ENCODE data around the gene PPP6R2. TPM values are rescaled to one million over a fixed set of nuclear protein-coding genes. Genes with fewer than 3 reads are reported as not detected.

The PPP6R2 gene
- total and polyA plus RNA-seq, 2 of the 4 experiments (the other 2 are of a cell fraction) = 49.2 to 51.6 TPM

DNA sequence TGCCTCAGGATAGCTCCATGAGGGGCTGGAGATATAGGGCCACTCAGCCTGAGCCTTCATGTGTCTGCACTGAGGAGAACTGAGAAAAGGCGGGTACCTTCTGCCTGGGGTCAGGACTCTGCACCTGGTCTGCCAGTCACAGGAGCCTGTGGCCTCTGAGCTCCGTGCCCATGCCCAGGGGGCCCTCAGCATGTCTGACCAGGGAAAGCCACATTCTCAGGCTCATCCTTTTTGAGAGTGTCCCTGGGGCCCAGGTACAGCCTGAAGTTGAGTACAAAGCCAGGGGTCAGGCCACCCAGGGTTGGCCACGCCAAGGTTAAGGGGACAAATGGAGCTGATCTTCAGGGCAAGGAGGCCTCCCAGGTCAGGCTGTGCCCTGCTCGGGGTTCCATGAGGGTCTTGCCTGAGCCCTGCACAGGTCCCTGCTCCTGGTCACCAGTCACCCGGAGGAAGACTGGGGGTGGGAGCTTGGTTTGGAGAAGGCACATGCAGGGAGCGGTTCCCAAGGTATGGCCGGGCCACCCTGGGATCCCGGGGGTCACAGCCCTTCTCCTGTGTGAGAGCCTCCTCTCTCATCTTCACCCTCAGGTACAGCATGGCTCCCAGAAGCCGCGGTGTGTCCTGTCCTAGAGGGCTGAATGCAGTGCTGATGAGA lies 22.3 kb upstream of the PPP6R2 start:
- H3K23ac ChIP-seq (ENCODE audit: low read depth, low read length) = no peak overlapping the region
- H3K4ac ChIP-seq (ENCODE audit: low read depth, low read length) = no peak overlapping the region
- POLR2A ChIA-PET (ENCODE audit: unreplicated experiment) = interaction anchor here (1.0 kb wide), 1 partner anchor 12 kb away, joined by 4 read pairs; no protein-coding TSS in a partner anchor
- H2AK9ac ChIP-seq (replicated peaks; ENCODE audit: low read depth, low read length, poor library complexity) = no peak overlapping the region
- H3K4me3 ChIP-seq (ENCODE audit: insufficient read depth, low read depth, low read length) = no peak overlapping the region
- H2BK15ac ChIP-seq (ENCODE audit: low read depth, low read length) = no peak overlapping the region
- no peaks in the 10 kb centered on the region for H4K20me1 ChIP-seq (ENCODE audit: insufficient read depth, low read length)
- no peak for DNase-seq
- 56% methylated on average over 4 of the region's 10 CpGs; no CpG with 5 or more reads in 1 of the 2 experiments for WGBS, 2 experiments (ENCODE audit: extremely low coverage in 2 of 2, insufficient read length in 1 of 2)
- H3K56ac ChIP-seq (ENCODE audit: extremely low read depth, insufficient read depth, low read length) = no peak overlapping the region
- dilution Hi-C loops (cut with HindIII; ENCODE audit: low sequenced_read_pairs, unreplicated experiment) (no loop called here), in situ Hi-C loops (cut with MboI; ENCODE audit: low sequenced_read_pairs) (loop anchor here (10.0 kb wide), 1 partner anchor 46 kb away; the partner anchor contains the start of gene MAPK11), intact Hi-C loops (cut with micrococcal nuclease) (no loop called here)
- H3K27me3 ChIP-seq (ENCODE audit: control insufficient read depth, insufficient read depth, low read length) = no peaks in the 10 kb centered on the region; the same call in 1 of the 2 replicates
- H2BK120ac ChIP-seq (ENCODE audit: low read depth, low read length) = no peak overlapping the region
- TF ChIP-seq, protein P1, sequence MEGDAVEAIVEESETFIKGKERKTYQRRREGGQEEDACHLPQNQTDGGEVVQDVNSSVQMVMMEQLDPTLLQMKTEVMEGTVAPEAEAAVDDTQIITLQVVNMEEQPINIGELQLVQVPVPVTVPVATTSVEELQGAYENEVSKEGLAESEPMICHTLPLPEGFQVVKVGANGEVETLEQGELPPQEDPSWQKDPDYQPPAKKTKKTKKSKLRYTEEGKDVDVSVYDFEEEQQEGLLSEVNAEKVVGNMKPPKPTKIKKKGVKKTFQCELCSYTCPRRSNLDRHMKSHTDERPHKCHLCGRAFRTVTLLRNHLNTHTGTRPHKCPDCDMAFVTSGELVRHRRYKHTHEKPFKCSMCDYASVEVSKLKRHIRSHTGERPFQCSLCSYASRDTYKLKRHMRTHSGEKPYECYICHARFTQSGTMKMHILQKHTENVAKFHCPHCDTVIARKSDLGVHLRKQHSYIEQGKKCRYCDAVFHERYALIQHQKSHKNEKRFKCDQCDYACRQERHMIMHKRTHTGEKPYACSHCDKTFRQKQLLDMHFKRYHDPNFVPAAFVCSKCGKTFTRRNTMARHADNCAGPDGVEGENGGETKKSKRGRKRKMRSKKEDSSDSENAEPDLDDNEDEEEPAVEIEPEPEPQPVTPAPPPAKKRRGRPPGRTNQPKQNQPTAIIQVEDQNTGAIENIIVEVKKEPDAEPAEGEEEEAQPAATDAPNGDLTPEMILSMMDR (conservative IDR thresholded peaks at IDR 0.05; ENCODE audit: low read depth, low read length) = no peak
- TF ChIP-seq NFE2L2 (IDR thresholded peaks at IDR 0.05; ENCODE audit: low read depth, low read length) = no peak
- no peak for TF ChIP-seq RFX5 (IDR thresholded peaks at IDR 0.05; ENCODE audit: low read depth, low read length)
- no peak for TF ChIP-seq RCOR1 (IDR thresholded peaks at IDR 0.05; ENCODE audit: insufficient replicate concordance, low read length)
- TF ChIP-seq RAD21 (IDR thresholded peaks at IDR 0.05; ENCODE audit: low read length) = no peak
- TF ChIP-seq, protein P2, sequence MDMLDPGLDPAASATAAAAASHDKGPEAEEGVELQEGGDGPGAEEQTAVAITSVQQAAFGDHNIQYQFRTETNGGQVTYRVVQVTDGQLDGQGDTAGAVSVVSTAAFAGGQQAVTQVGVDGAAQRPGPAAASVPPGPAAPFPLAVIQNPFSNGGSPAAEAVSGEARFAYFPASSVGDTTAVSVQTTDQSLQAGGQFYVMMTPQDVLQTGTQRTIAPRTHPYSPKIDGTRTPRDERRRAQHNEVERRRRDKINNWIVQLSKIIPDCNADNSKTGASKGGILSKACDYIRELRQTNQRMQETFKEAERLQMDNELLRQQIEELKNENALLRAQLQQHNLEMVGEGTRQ (IDR thresholded peaks at IDR 0.05; ENCODE audit: low read depth, low read length) = no peak
- no peak overlapping the region for H2BK20ac ChIP-seq (ENCODE audit: low read depth, low read length)
- no peak overlapping the region for H2AFZ ChIP-seq (replicated peaks; ENCODE audit: low read length, poor library complexity)
- no peak overlapping the region for H4K5ac ChIP-seq (ENCODE audit: low read depth, low read length)
- no peak for ATAC-seq (ENCODE audit: low read depth)
- no peak overlapping the region for H4K8ac ChIP-seq (ENCODE audit: low read depth in 2 of 2, low read length in 2 of 2)
- no peak overlapping the region for H3K14ac ChIP-seq (replicated peaks; ENCODE audit: low read depth, low read length)
- no peak overlapping the region for H4K91ac ChIP-seq (ENCODE audit: insufficient read depth, low read depth, low read length)
- no peaks in the 10 kb centered on the region for H3K36me3 ChIP-seq (ENCODE audit: control insufficient read depth, insufficient read depth, low read length)
- no peak overlapping the region for H3K9ac ChIP-seq (ENCODE audit: low read depth, low read length)
- 0 out of 4 replicates have a peak, but pooled peaks cover 0 to 4% of the 10 kb centered on the region in 2 experiments for H3K79me1 ChIP-seq (ENCODE audit: low read depth in 1 of 2, low read length in 2 of 2)
- no peaks in the 10 kb centered on the region for H3K9me3 ChIP-seq (ENCODE audit: control insufficient read depth, insufficient read depth, low read length)
- no TSS peak for BruUV-seq (replicated peaks)
- CTCF ChIA-PET = no interaction called here
- no peak overlapping the region for H3K18ac ChIP-seq (ENCODE audit: low read depth, low read length)
- no peaks in the 10 kb centered on the region for H3K4me1 ChIP-seq (ENCODE audit: control insufficient read depth, insufficient read depth, low read length)
- no peak overlapping the region for H2BK5ac ChIP-seq (ENCODE audit: low read depth, low read length, poor library complexity, severe bottlenecking)
- no peak overlapping the region for H3K27ac ChIP-seq (ENCODE audit: insufficient read depth, low read length)
- no peaks in the 10 kb centered on the region for H3K9me1 ChIP-seq (ENCODE audit: insufficient read depth, low read length)
- no peak overlapping the region for H3K4me2 ChIP-seq (ENCODE audit: low read depth, low read length)
- no peak overlapping the region for H2AK5ac ChIP-seq (ENCODE audit: low read depth, low read length)
